Activated T-cell treated with anti-CD3 and anti-CD28 coated beads, Interleukin-2, amount 50 U/mL, for 72 hours (primary cell): ENCODE results near the gene ACACA. TPM values are rescaled to one million over a fixed set of nuclear protein-coding genes. Genes with fewer than 3 reads are reported as not detected.
"Not testable (repeated sequence)": the region's sequence is repeated elsewhere in the genome, so short reads cannot be mapped to it uniquely, and the experiment has no call there.

Source experiments
- ATAC-seq, 2 donors: fragments of 150-1000 bp; cut with Tn5 transposase; replicated peaks in 1 of 2; 2 replicates each; pipeline ENCODE4 v1.10.0; 2021; ENCODE audit warnings: moderate library complexity in 2 of 2, mild to moderate bottlenecking in 1 of 2
- DNase-seq, 2 donors: peaks; one replicate each; pipeline ENCODE4 v3.0.0; 2021 to 2022; ENCODE audit warnings: mixed read lengths in 1 of 2
- H3K27ac Mint-ChIP-seq: one replicate; pipeline ENCODE4 v1.8.0; 2022; ENCODE audit warnings: mild to moderate bottlenecking, moderate library complexity, mixed read lengths
- H3K27me3 Mint-ChIP-seq: one replicate; pipeline ENCODE4 v1.8.0; 2022; ENCODE audit warnings: low read depth, mixed read lengths
- H3K36me3 Mint-ChIP-seq, 2 donors: one replicate each; pipeline ENCODE4 v1.8.0; 2022; ENCODE audit warnings: mixed read lengths in 2 of 2, mild to moderate bottlenecking in 1 of 2; ENCODE audit not compliant: insufficient read depth in 2 of 2
- H3K4me1 Mint-ChIP-seq: one replicate; pipeline ENCODE4 v1.8.0; 2022; ENCODE audit warnings: low read depth, mixed read lengths
- H3K4me3 Mint-ChIP-seq, 2 donors: one replicate each; pipeline ENCODE4 v1.8.0; 2022; ENCODE audit warnings: mild to moderate bottlenecking in 2 of 2, mixed read lengths in 2 of 2, moderate library complexity in 2 of 2
- H3K9me3 Mint-ChIP-seq, 2 donors: one replicate each; pipeline ENCODE4 v1.8.0; 2022; ENCODE audit warnings: mixed read lengths in 2 of 2
- total RNA-seq, 2 donors: library from RNA; stranded (reverse); gene quantifications; one replicate each; pipeline ENCODE4 v1.2.3, GENCODE V29; 2022

The ACACA gene
- total RNA-seq, 2 donors from 2014 or later = 53.2 to 53.3 TPM

GRCh38 chr17:37422971-37423625, 16.5 kb upstream of the ACACA start:
- no peak overlapping the region for H3K4me3 Mint-ChIP-seq
- H3K36me3 Mint-ChIP-seq = peaks cover 0 to 17% of the 10 kb centered on the region in 2 donors
- peak overlapping the region; percentile 72 for H3K27ac Mint-ChIP-seq
- no peaks in the 10 kb centered on the region for H3K4me1 Mint-ChIP-seq
- H3K27me3 Mint-ChIP-seq = no peaks in the 10 kb centered on the region
- DNase-seq = no peak
- H3K9me3 Mint-ChIP-seq = no peaks in the 10 kb centered on the region
- ATAC-seq = no peak

GRCh38 chr17:37417852-37418251, 11.2 kb upstream of the ACACA start:
- H3K27ac Mint-ChIP-seq = no peak overlapping the region
- H3K4me3 Mint-ChIP-seq = no peak overlapping the region
- peaks cover 8 to 28% of the 10 kb centered on the region in 2 donors for H3K36me3 Mint-ChIP-seq
- H3K27me3 Mint-ChIP-seq = no peaks in the 10 kb centered on the region
- no peaks in the 10 kb centered on the region for H3K4me1 Mint-ChIP-seq
- H3K9me3 Mint-ChIP-seq = no peaks in the 10 kb centered on the region
- no peak for DNase-seq
- ATAC-seq = peak in 1 of 2 donors; percentile 44

GRCh38 chr17:37413875-37414519, 7.4 kb upstream of the ACACA start:
- no peak for ATAC-seq
- H3K4me3 Mint-ChIP-seq = no peak overlapping the region
- DNase-seq = no peak

GRCh38 chr17:37410357-37410756, 3.7 kb upstream of the ACACA start:
- no peak for ATAC-seq
- Mint-ChIP-seq H3K4me3 (no peak overlapping the region), H3K27me3 (no peaks in the 10 kb centered on the region), H3K36me3 (peaks cover 16 to 42% of the 10 kb centered on the region in 2 donors), H3K9me3 (no peaks in the 10 kb centered on the region), H3K4me1 (peaks cover 35% of the 10 kb centered on the region), H3K27ac (no peak overlapping the region)
- no peak for DNase-seq

More at GRCh38 chr17:37413875-37414519, 7.4 kb upstream of the ACACA start:
- H3K27ac Mint-ChIP-seq = no peak overlapping the region
- no peaks in the 10 kb centered on the region for H3K27me3 Mint-ChIP-seq
- peaks cover 10 to 36% of the 10 kb centered on the region in 2 donors for H3K36me3 Mint-ChIP-seq
- no peaks in the 10 kb centered on the region for H3K9me3 Mint-ChIP-seq
- peaks cover 11% of the 10 kb centered on the region for H3K4me1 Mint-ChIP-seq

GRCh38 chr17:37408145-37408479, 1.5 kb upstream of the ACACA start:
- peak overlapping the region; percentile 93 for H3K27ac Mint-ChIP-seq
- peaks cover 58% of the 10 kb centered on the region for H3K4me1 Mint-ChIP-seq
- not testable (repeated sequence) for DNase-seq, ATAC-seq, H3K27me3 Mint-ChIP-seq, H3K9me3 Mint-ChIP-seq
- H3K36me3 Mint-ChIP-seq = peaks cover 10 to 30% of the 10 kb centered on the region in 2 donors
- H3K4me3 Mint-ChIP-seq = peak overlapping the region; percentile 90 to 92

GRCh38 chr17:37405955-37406634, 541 bp downstream of the ACACA start:
- H3K9me3 Mint-ChIP-seq = no peaks in the 10 kb centered on the region
- peak overlapping the region; percentile 92 for H3K27ac Mint-ChIP-seq
- no peaks in the 10 kb centered on the region for H3K27me3 Mint-ChIP-seq
- peak overlapping the region; percentile 95 to 96 for H3K4me3 Mint-ChIP-seq
- peaks cover 10 to 21% of the 10 kb centered on the region in 2 donors for H3K36me3 Mint-ChIP-seq
- DNase-seq (no peak), ATAC-seq (no peak)
- peaks cover 66% of the 10 kb centered on the region for H3K4me1 Mint-ChIP-seq

- Mint-ChIP-seq H3K27ac (peak overlapping the region; percentile 1), H3K36me3 (peaks cover 8 to 16% of the 10 kb centered on the region in 2 donors), H3K4me1 (peaks cover 63% of the 10 kb centered on the region), H3K4me3 (peak overlapping the region; percentile 95 to 96)
- ATAC-seq, H3K27me3 Mint-ChIP-seq, H3K9me3 Mint-ChIP-seq, DNase-seq: not testable (repeated sequence)
These were observed 1.1 kb downstream of the ACACA start for GRCh38 chr17:37405522-37405921.

GRCh38 chr17:37400505-37400904, 6.1 kb downstream of the ACACA start:
- no peak overlapping the region for H3K27ac Mint-ChIP-seq

GRCh38 chr17:37399265-37399803, 7.3 kb downstream of the ACACA start:
- Mint-ChIP-seq H3K27ac (no peak overlapping the region), H3K36me3 (no peaks in the 10 kb centered on the region), H3K4me1 (peaks cover 27% of the 10 kb centered on the region), H3K4me3 (no peak overlapping the region), H3K9me3 (no peaks in the 10 kb centered on the region), H3K27me3 (no peaks in the 10 kb centered on the region)
- DNase-seq (no peak), ATAC-seq (no peak)

More at GRCh38 chr17:37400505-37400904, 6.1 kb downstream of the ACACA start:
- peaks cover 39% of the 10 kb centered on the region for H3K4me1 Mint-ChIP-seq
- no peaks in the 10 kb centered on the region for H3K27me3 Mint-ChIP-seq
- no peak for ATAC-seq
- peaks cover 2 to 6% of the 10 kb centered on the region in 2 donors for H3K36me3 Mint-ChIP-seq
- no peaks in the 10 kb centered on the region for H3K9me3 Mint-ChIP-seq
- H3K4me3 Mint-ChIP-seq = no peak overlapping the region
- DNase-seq = no peak

GRCh38 chr17:37393352-37393751, 13.3 kb downstream of the ACACA start:
- H3K27me3 Mint-ChIP-seq = no peaks in the 10 kb centered on the region
- H3K36me3 Mint-ChIP-seq = no peaks in the 10 kb centered on the region
- ATAC-seq (no peak), DNase-seq (no peak)
- no peak overlapping the region for H3K4me3 Mint-ChIP-seq
- H3K9me3 Mint-ChIP-seq = no peaks in the 10 kb centered on the region
- peaks cover 30% of the 10 kb centered on the region for H3K4me1 Mint-ChIP-seq
- H3K27ac Mint-ChIP-seq = no peak overlapping the region

GRCh38 chr17:37392024-37392590, 14.5 kb downstream of the ACACA start:
- Mint-ChIP-seq H3K9me3 (no peaks in the 10 kb centered on the region), H3K4me3 (peak overlapping the region in 1 of 2 donors; percentile 50), H3K27me3 (no peaks in the 10 kb centered on the region), H3K27ac (no peak overlapping the region), H3K36me3 (no peaks in the 10 kb centered on the region), H3K4me1 (peaks cover 26% of the 10 kb centered on the region)
- no peak for DNase-seq
- peak; percentile 58 to 67 for ATAC-seq

- no peak overlapping the region for H3K27ac Mint-ChIP-seq
- no peak for ATAC-seq
- no peaks in the 10 kb centered on the region for H3K36me3 Mint-ChIP-seq
- DNase-seq = no peak
- H3K4me1 Mint-ChIP-seq = peaks cover 26% of the 10 kb centered on the region
- no peaks in the 10 kb centered on the region for H3K9me3 Mint-ChIP-seq
- no peak overlapping the region for H3K4me3 Mint-ChIP-seq
- no peaks in the 10 kb centered on the region for H3K27me3 Mint-ChIP-seq
These were observed 15.5 kb downstream of the ACACA start for GRCh38 chr17:37391146-37391545.

GRCh38 chr17:37389160-37389559, 17.5 kb downstream of the ACACA start:
- H3K9me3 Mint-ChIP-seq = no peaks in the 10 kb centered on the region
- DNase-seq (no peak), ATAC-seq (no peak)
- no peaks in the 10 kb centered on the region for H3K36me3 Mint-ChIP-seq
- peaks cover 26% of the 10 kb centered on the region for H3K4me1 Mint-ChIP-seq
- H3K27me3 Mint-ChIP-seq = no peaks in the 10 kb centered on the region
- peak overlapping the region; percentile 46 for H3K27ac Mint-ChIP-seq
- no peak overlapping the region for H3K4me3 Mint-ChIP-seq
